Mesodermal cell (in vitro differentiated cells): ENCODE results near the gene C2CD3.

Experiments used
- H3K27ac ChIP-seq: 2 replicates; pipeline ENCODE4 v1.7.0; 2013; ENCODE audit warnings: mild to moderate bottlenecking, low read depth, low read length, moderate library complexity; ENCODE audit not compliant: severe bottlenecking
- H3K36me3 ChIP-seq: 2 replicates; pipeline ENCODE4 v1.7.1; 2013; ENCODE audit warnings: mild to moderate bottlenecking, low read length, moderate library complexity; ENCODE audit not compliant: control insufficient read depth, insufficient read depth
- H3K4me1 ChIP-seq: one replicate; pipeline ENCODE4 v1.7.1; 2013; ENCODE audit warnings: mild to moderate bottlenecking, low read length; ENCODE audit not compliant: insufficient read depth, control insufficient read depth, poor library complexity, severe bottlenecking
- H3K4me3 ChIP-seq: 2 replicates; pipeline ENCODE4 v1.7.0; 2013; ENCODE audit warnings: low read length, control low read depth, mild to moderate bottlenecking; ENCODE audit not compliant: insufficient read depth, poor library complexity, severe bottlenecking; ENCODE audit errors: extremely low read depth
- H3K9me3 ChIP-seq: 2 replicates; pipeline ENCODE4 v1.7.1; 2013; ENCODE audit warnings: mild to moderate bottlenecking, low read length, moderate library complexity; ENCODE audit not compliant: control insufficient read depth
- WGBS, 2 experiments: methylation state at CpG; one replicate each; pipeline ENCODE4 v1.1.5; 2013; ENCODE audit warnings: missing lambda C conversion rate in 2 of 2; ENCODE audit not compliant: insufficient coverage in 2 of 2; 5-methylcytosine and 5-hydroxymethylcytosine counted together

C2CD3 gene

DNA sequence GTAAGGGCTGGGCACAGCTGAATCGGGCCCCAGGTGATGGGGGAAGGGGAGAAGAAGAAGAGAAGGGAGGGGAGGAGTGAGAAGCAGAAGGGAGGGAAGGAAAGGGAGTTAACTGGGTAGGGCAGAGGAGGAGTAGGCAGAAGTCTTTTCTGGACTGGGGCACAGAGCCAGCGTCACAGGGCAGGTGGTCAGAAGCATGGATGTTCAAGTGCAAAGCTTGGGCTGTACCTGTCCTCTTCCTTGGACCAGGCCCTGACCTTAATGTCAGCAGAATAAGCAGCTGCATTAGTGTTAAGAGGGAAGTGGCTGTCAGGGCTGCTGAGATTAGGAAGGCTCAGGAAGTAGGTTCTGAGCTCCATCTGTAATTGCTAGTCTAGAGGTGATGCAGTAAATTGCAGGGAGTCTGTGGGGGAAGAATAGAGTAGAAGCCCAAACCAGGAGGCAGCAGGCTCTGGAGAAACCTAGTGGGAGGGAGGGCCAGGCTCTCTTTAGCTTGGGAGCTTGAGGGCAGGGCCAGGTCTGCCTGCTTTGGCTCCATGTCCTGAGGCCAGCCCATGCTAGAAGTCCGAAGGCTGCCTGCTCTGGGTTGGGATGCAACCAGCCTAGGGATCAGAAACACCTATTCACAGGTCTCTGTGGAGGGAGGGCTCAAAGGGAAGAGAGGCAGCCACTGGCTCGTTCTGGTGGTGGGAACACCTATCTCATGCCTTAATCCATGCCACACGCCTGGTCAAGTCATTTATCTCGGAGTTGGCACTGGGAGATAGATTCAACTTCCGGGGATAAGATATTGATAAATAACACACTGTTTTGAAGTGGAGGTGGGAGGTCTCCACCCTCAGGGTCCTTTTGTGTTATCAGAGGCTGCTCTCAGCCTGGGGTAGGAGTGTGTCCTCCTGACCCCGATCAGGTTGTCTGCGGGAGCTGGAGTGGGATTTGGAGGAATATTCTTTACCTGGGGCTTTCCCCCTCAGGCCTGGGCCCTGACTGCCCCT is 160.2 kb downstream of the C2CD3 start:
- 88 to 94% methylated on average over 3 to 4 of the region's 9 CpGs for WGBS, 2 experiments
- Histone ChIP-seq H3K27ac (no peak overlapping the region), H3K4me3 (no peak overlapping the region), H3K4me1 (peaks cover 15% of the 10 kb centered on the region), H3K9me3 (no peaks in the 10 kb centered on the region), H3K36me3 (peaks cover 10% of the 10 kb centered on the region)

DNA sequence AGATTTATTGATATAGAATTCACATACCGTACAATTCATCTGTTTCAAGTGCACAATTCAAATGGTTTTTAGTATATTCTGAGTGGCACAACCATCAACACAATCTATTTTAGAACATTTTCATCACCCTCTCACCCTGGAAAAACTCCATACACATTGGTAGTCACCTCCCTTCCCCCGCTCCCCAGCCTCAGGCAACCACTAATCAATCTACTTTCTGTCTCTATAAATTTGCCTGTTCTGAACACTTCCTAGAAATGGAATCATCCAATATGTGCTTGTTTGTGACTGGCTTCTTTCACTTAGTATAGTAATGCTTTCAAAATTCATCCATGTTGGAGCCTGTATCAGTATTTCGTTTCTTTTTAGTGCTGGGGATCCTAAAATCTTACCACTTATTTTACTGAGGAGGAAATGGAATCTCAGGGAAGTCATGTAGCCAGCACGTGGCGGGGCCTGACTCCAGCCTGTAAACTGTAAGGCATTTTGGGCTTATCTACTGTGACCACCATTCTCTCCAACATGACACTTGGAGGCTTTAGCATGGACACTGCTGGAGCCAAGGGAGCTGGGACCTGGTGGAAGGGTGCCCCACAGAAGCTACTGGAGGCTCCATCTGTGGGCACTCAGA is 161.0 kb downstream of the C2CD3 start:
- H3K9me3 ChIP-seq: no peaks in the 10 kb centered on the region
- no peak overlapping the region for H3K27ac ChIP-seq
- WGBS, 2 experiments: 87 to 90% methylated on average over 2 to 3 of the region's 5 CpGs
- H3K36me3 ChIP-seq: peaks cover 8% of the 10 kb centered on the region
- peaks cover 15% of the 10 kb centered on the region for H3K4me1 ChIP-seq
- H3K4me3 ChIP-seq: no peak overlapping the region

- peaks cover 15% of the 10 kb centered on the region for H3K4me1 ChIP-seq
- peaks cover 8% of the 10 kb centered on the region for H3K36me3 ChIP-seq
- 100% methylated on average over 2 of the region's 3 CpGs; no CpG with 5 or more reads in 1 of the 2 experiments for WGBS, 2 experiments
- no peak overlapping the region for H3K4me3 ChIP-seq
- H3K27ac ChIP-seq: no peak overlapping the region
- H3K9me3 ChIP-seq: no peaks in the 10 kb centered on the region
Observed at GRCh38 chr11:74009230-74009547, 161.6 kb downstream of the C2CD3 start.

- 75 to 84% methylated on average over 5 to 6 of the region's 9 CpGs for WGBS, 2 experiments
- H3K4me3 ChIP-seq: no peak within 1 kb of the TSS
- no peak within 1 kb of the TSS for H3K27ac ChIP-seq
- peaks cover 15% of the 10 kb centered on the region for H3K4me1 ChIP-seq
- H3K9me3 ChIP-seq: no peaks in the 10 kb centered on the region
- H3K36me3 ChIP-seq: peaks cover 12% of the 10 kb centered on the region
Observed at GRCh38 chr11:74008373-74009229, 162.2 kb downstream of the C2CD3 start, which contains the start of gene UCP3. Gene UCP3, minus strand, starts transcription at chr11:74009085. Its CDS starts 2,043 bp downstream, at chr11:74007042.

DNA sequence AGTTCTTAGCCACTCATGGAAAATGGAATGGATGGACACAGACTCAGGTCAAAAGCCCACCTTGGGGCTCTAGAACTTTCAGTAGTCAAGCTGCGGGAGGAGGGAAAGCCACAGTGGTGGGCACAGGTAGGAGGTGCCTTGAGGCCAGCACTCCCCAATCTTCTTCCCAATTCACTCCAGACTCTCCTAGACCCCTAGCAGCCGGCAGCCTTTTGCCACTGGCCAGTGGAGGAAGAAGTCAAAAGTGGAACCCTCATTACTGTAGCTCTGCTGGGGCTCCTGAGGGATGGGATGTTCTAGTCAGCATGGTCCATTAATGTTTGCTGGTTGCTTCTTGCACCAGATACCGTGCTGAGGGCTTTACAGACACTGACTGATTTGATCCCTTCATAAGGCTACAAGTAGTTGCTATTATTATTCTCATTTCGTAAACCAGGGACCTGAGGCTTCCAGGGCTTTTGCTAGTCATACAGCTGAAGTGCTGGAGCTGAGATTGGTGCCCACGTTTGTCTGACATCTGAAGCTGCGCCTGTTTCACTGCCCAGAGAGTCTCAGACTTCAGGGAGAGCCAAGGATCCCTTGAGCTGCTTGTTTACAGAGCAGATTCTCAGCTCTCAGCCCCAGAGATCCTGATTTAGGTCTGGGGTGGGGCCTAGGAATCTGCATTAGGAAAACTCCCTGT is 163.0 kb downstream of the C2CD3 start:
- 92 to 93% methylated on average over 4 to 5 of the region's 6 CpGs for WGBS, 2 experiments

GRCh38 chr11:74006743-74007304 is 164.0 kb downstream of the C2CD3 start:
- H3K4me3 ChIP-seq: no peak overlapping the region

More for the DNA sequence above, 163.0 kb downstream of the C2CD3 start:
- Histone ChIP-seq H3K4me3 (no peak overlapping the region), H3K36me3 (peaks cover 13% of the 10 kb centered on the region), H3K4me1 (peaks cover 15% of the 10 kb centered on the region), H3K9me3 (no peaks in the 10 kb centered on the region), H3K27ac (no peak overlapping the region)

GRCh38 chr11:74005721-74006517 is 164.9 kb downstream of the C2CD3 start:
- Histone ChIP-seq H3K36me3 (peaks cover 11% of the 10 kb centered on the region), H3K4me3 (no peak overlapping the region), H3K4me1 (peaks cover 15% of the 10 kb centered on the region), H3K27ac (no peak overlapping the region), H3K9me3 (no peaks in the 10 kb centered on the region)
- WGBS, 2 experiments: 93 to 94% methylated on average over 27 to 28 of the region's 29 CpGs

More at GRCh38 chr11:74006743-74007304, 164.0 kb downstream of the C2CD3 start:
- H3K4me1 ChIP-seq: peaks cover 15% of the 10 kb centered on the region
- H3K9me3 ChIP-seq: no peaks in the 10 kb centered on the region
- H3K36me3 ChIP-seq: peaks cover 12% of the 10 kb centered on the region
- 96% methylated on average over 6 to 7 of the region's 7 CpGs for WGBS, 2 experiments
- H3K27ac ChIP-seq: no peak overlapping the region

- H3K4me3 ChIP-seq: no peak overlapping the region
- H3K9me3 ChIP-seq: no peaks in the 10 kb centered on the region
- WGBS, 2 experiments: 84 to 85% methylated on average over 9 to 10 of the region's 11 CpGs
- H3K27ac ChIP-seq: no peak overlapping the region
- H3K4me1 ChIP-seq: peaks cover 14% of the 10 kb centered on the region
- peaks cover 11% of the 10 kb centered on the region for H3K36me3 ChIP-seq
Observed at GRCh38 chr11:74004759-74005615, 165.8 kb downstream of the C2CD3 start.
